Gastrocnemius medialis (tissue), 4 donors: Measurements from ENCODE around the gene CITED4.

ENCODE experiments used
- POLR2A ChIP-seq, 2 donors: fragments of 450-650 bp; IDR thresholded peaks; one replicate each; pipeline ENCODE4 v1.6.1; 2017; ENCODE audit warnings: antibody characterized with exemption in 2 of 2, mild to moderate bottlenecking in 2 of 2, moderate library complexity in 2 of 2
- TF ChIP-seq, protein P1 (sequence below), 5 experiments: fragments of 450-650 bp in 3 of 5; fragments of 200-600 bp in 2 of 5; sonication (generic) in 2 of 5; IDR thresholded peaks in 4 of 5; conservative IDR thresholded peaks in 1 of 5; 1 replicate in 4 of 5; 2 replicates in 1 of 5; pipeline ENCODE4 v1.5.1; 2016 to 2019; ENCODE audit warnings: antibody characterized with exemption in 5 of 5, mild to moderate bottlenecking in 3 of 5, moderate library complexity in 3 of 5

DNA sequence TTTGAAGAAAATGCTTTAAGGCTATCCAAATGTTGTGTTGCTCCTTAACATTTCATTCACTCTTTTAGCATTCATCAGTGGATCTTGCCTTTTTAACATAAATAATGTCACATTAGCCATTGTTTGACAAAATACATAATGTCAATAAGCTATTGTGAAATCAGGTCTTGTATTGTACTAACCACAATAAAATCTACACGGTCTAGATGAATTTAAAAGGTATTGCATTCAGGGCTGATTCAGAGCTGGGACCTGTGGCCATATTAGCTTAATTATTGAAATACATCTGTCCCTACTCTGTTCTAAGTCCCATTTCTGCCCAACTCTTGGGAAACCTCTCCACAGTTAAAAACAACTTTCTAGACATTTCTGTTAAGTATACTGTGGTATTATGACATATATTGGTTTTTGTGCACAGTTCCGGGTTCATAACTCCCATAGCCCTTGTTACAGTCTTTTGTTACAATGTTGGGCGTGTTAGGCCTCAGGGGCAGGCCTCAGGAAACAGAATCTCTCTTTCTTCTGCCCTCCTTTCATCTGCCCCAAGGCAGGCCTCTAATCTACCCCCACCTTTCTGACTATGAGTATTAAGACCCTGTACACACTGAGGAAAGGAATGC, 44.7 kb upstream of the CITED4 start:
- TF ChIP-seq, protein P1, sequence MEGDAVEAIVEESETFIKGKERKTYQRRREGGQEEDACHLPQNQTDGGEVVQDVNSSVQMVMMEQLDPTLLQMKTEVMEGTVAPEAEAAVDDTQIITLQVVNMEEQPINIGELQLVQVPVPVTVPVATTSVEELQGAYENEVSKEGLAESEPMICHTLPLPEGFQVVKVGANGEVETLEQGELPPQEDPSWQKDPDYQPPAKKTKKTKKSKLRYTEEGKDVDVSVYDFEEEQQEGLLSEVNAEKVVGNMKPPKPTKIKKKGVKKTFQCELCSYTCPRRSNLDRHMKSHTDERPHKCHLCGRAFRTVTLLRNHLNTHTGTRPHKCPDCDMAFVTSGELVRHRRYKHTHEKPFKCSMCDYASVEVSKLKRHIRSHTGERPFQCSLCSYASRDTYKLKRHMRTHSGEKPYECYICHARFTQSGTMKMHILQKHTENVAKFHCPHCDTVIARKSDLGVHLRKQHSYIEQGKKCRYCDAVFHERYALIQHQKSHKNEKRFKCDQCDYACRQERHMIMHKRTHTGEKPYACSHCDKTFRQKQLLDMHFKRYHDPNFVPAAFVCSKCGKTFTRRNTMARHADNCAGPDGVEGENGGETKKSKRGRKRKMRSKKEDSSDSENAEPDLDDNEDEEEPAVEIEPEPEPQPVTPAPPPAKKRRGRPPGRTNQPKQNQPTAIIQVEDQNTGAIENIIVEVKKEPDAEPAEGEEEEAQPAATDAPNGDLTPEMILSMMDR (IDR thresholded peaks at IDR 0.05 in 4 of 5, conservative IDR thresholded peaks at IDR 0.05 in 1 of 5), result no peak
- no peak for TF ChIP-seq POLR2A (IDR thresholded peaks at IDR 0.05)
